Measurements from ENCODE around the gene L3MBTL2.

L3MBTL2 gene

DNA sequence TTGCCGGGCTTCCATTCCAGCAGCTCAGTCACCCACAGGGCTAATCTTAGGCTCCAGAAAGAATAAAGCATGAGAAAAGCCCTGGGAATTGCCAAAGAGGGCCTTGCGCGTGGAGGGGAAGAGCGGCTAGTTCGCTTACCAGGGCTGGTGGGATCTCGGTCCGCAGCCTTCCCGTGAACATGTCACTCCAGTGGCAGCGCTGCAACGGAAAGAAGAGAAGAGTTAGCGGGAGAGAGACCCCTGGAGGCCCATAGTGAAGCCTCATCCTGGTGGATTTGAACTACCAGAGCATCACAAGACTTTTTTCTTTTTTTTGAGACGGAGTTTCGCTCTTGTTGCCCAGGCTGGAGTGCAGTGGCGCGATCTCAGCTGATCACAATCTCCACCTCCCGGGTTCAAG is 62.8 kb downstream of the L3MBTL2 start:
- Histone ChIP-seq H3K4me3 (ENCODE audit: low read length in 2 of 2) (no peak overlapping the region), H3K9ac (ENCODE audit: low read depth in 1 of 2, low read length in 2 of 2) (no peak overlapping the region), H3K4me1 (ENCODE audit: control insufficient read depth in 2 of 2, insufficient read depth in 2 of 2, low read length in 2 of 2) (no peaks in the 10 kb centered on the region), H3K27me3 (ENCODE audit: control insufficient read depth in 2 of 2, insufficient read depth in 2 of 2, low read length in 2 of 2) (no peaks in the 10 kb centered on the region), H3K9me3 (ENCODE audit: control insufficient read depth in 2 of 2, low read length in 2 of 2) (no peaks in the 10 kb centered on the region), H3K27ac (ENCODE audit: low read depth in 2 of 2, low read length in 2 of 2) (no peak overlapping the region), H3K36me3 (ENCODE audit: control insufficient read depth in 2 of 2, insufficient read depth in 2 of 2, low read length in 2 of 2) (peaks cover 51 to 70% of the 10 kb centered on the region in 2 donors)

DNA sequence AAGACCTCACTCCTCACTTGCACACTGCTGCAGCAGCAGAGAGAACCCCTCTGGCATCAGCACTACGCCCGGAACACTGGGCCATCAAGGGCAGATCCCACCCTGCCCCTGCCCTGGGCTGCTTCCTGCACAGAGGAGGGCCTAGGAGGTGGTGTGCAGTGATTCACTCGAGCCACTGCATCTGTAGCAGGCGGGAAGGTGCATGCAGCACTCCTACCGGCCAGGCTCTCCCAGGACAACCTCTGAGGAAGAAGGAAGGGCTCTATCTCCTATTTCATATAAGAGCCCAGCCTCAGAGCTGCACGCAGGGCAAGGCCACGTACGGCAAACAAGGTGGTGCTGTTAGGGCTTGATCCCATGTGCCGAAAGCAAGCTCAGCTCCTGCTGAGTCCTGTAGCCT is 66.7 kb downstream of the L3MBTL2 start:
- H3K4me1 ChIP-seq (ENCODE audit: control insufficient read depth in 2 of 2, insufficient read depth in 2 of 2, low read length in 2 of 2), result no peaks in the 10 kb centered on the region
- H3K27ac ChIP-seq (ENCODE audit: low read depth in 2 of 2, low read length in 2 of 2), result no peak overlapping the region
- H3K9ac ChIP-seq (ENCODE audit: low read depth in 1 of 2, low read length in 2 of 2), result no peak overlapping the region
- H3K27me3 ChIP-seq (ENCODE audit: control insufficient read depth in 2 of 2, insufficient read depth in 2 of 2, low read length in 2 of 2), result no peaks in the 10 kb centered on the region
- H3K4me3 ChIP-seq (ENCODE audit: low read length in 2 of 2), result no peak overlapping the region
- peaks cover 47 to 62% of the 10 kb centered on the region in 2 donors for H3K36me3 ChIP-seq (ENCODE audit: control insufficient read depth in 2 of 2, insufficient read depth in 2 of 2, low read length in 2 of 2)
- H3K9me3 ChIP-seq (ENCODE audit: control insufficient read depth in 2 of 2, low read length in 2 of 2), result no peaks in the 10 kb centered on the region

DNA sequence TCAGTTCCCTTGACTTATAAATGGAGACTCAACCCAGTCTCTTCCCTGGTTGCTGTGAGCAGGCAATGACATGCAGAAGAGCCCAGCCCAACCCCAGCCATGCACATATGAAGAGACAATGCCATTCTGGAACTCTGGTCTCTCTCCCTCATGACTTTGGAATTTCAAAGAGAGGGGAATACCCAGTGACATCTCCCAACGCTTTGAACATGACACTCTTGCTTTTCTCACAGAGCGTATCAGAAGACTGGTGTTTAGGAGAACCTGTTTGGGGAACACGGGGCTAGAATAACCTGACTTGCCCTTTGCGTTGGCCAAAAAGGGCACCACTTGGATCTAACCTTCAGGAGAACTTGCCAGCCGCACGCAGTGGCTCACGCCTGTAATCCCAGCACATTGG is 68.0 kb downstream of the L3MBTL2 start:
- H3K9me3 ChIP-seq (ENCODE audit: control insufficient read depth in 2 of 2, low read length in 2 of 2), result no peaks in the 10 kb centered on the region
- no peaks in the 10 kb centered on the region for H3K4me1 ChIP-seq (ENCODE audit: control insufficient read depth in 2 of 2, insufficient read depth in 2 of 2, low read length in 2 of 2)
- H3K27me3 ChIP-seq (ENCODE audit: control insufficient read depth in 2 of 2, insufficient read depth in 2 of 2, low read length in 2 of 2), result no peaks in the 10 kb centered on the region
- H3K9ac ChIP-seq (ENCODE audit: low read depth in 1 of 2, low read length in 2 of 2), result no peak overlapping the region
- H3K27ac ChIP-seq (ENCODE audit: low read depth in 2 of 2, low read length in 2 of 2), result no peak overlapping the region
- H3K4me3 ChIP-seq (ENCODE audit: low read length in 2 of 2), result no peak overlapping the region
- peaks cover 44 to 57% of the 10 kb centered on the region in 2 donors for H3K36me3 ChIP-seq (ENCODE audit: control insufficient read depth in 2 of 2, insufficient read depth in 2 of 2, low read length in 2 of 2)

GRCh38 chr22:41274856-41275255 is 69.7 kb downstream of the L3MBTL2 start:
- Histone ChIP-seq H3K27ac (ENCODE audit: low read depth in 2 of 2, low read length in 2 of 2) (no peak overlapping the region), H3K4me3 (ENCODE audit: low read length in 2 of 2) (no peak overlapping the region), H3K36me3 (ENCODE audit: control insufficient read depth in 2 of 2, insufficient read depth in 2 of 2, low read length in 2 of 2) (peaks cover 40 to 54% of the 10 kb centered on the region in 2 donors)

DNA sequence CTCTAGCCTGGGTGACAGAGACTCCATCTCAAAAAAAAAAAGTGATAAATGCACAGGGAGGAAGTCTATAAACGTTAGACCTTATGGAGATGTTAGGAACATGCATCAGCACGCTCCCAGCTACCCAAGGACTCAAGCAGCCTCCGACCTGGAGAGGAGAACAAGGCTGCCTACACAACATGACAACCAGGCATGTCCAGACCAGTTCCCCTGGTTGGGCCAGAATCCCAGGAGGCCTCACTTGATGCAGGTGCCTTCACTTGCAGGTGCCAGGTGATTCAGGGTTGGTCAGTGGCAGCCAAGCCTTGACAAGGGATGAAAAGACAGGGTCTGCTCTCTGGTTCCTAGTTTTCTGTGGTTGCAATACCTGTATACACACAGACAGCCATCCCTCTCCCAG is 75.0 kb downstream of the L3MBTL2 start:
- peaks cover 5% of the 10 kb centered on the region in 2 donors for H3K4me1 ChIP-seq (ENCODE audit: control insufficient read depth in 2 of 2, insufficient read depth in 2 of 2, low read length in 2 of 2)
- H3K27ac ChIP-seq (ENCODE audit: low read depth in 2 of 2, low read length in 2 of 2), result no peak overlapping the region
- no peaks in the 10 kb centered on the region for H3K27me3 ChIP-seq (ENCODE audit: control insufficient read depth in 2 of 2, insufficient read depth in 2 of 2, low read length in 2 of 2)
- peaks cover 18 to 31% of the 10 kb centered on the region in 2 donors for H3K36me3 ChIP-seq (ENCODE audit: control insufficient read depth in 2 of 2, insufficient read depth in 2 of 2, low read length in 2 of 2)
- H3K9ac ChIP-seq (ENCODE audit: low read depth in 1 of 2, low read length in 2 of 2), result no peak overlapping the region
- H3K9me3 ChIP-seq (ENCODE audit: control insufficient read depth in 2 of 2, low read length in 2 of 2), result no peaks in the 10 kb centered on the region
- H3K4me3 ChIP-seq (ENCODE audit: low read length in 2 of 2), result no peak overlapping the region

More at GRCh38 chr22:41274856-41275255, 69.7 kb downstream of the L3MBTL2 start:
- no peaks in the 10 kb centered on the region for H3K9me3 ChIP-seq (ENCODE audit: control insufficient read depth in 2 of 2, low read length in 2 of 2)
- no peaks in the 10 kb centered on the region for H3K4me1 ChIP-seq (ENCODE audit: control insufficient read depth in 2 of 2, insufficient read depth in 2 of 2, low read length in 2 of 2)
- H3K9ac ChIP-seq (ENCODE audit: low read depth in 1 of 2, low read length in 2 of 2), result no peak overlapping the region
- H3K27me3 ChIP-seq (ENCODE audit: control insufficient read depth in 2 of 2, insufficient read depth in 2 of 2, low read length in 2 of 2), result no peaks in the 10 kb centered on the region

- H3K9ac ChIP-seq (ENCODE audit: low read depth in 1 of 2, low read length in 2 of 2), result no peak overlapping the region
- no peaks in the 10 kb centered on the region for H3K27me3 ChIP-seq (ENCODE audit: control insufficient read depth in 2 of 2, insufficient read depth in 2 of 2, low read length in 2 of 2)
- H3K27ac ChIP-seq (ENCODE audit: low read depth in 2 of 2, low read length in 2 of 2), result no peak overlapping the region
- no peak overlapping the region for H3K4me3 ChIP-seq (ENCODE audit: low read length in 2 of 2)
- H3K9me3 ChIP-seq (ENCODE audit: control insufficient read depth in 2 of 2, low read length in 2 of 2), result no peaks in the 10 kb centered on the region
- peaks cover 17 to 28% of the 10 kb centered on the region in 2 donors for H3K36me3 ChIP-seq (ENCODE audit: control insufficient read depth in 2 of 2, insufficient read depth in 2 of 2, low read length in 2 of 2)
- H3K4me1 ChIP-seq (ENCODE audit: control insufficient read depth in 2 of 2, insufficient read depth in 2 of 2, low read length in 2 of 2), result peaks cover 7% of the 10 kb centered on the region in 2 donors
Observed at GRCh38 chr22:41280854-41281253, 75.7 kb downstream of the L3MBTL2 start.

Data from mucosa of rectum (tissue), 2 donors.